Measurements from ENCODE around the gene GGA3.
"Not testable (repeated sequence)": the region's sequence is repeated elsewhere in the genome, so short reads cannot be mapped to it uniquely, and the experiment has no call there.

Gene GGA3

GRCh38 chr17:75261336-75262111 is at the start of gene GGA3, which contains the start of gene MRPS7:
TSS of gene GGA3 (minus strand) at chr17:75261606. CDS start at chr17:75261587, 19 bp downstream.
TSS of gene MRPS7 (plus strand) at chr17:75261879. CDS start at chr17:75261901, 22 bp downstream.
- H3K4me1 ChIP-seq, result peaks cover 35% of the 10 kb centered on the region
- H3K4me3 ChIP-seq, result peak within 1 kb of the TSS; percentile 85
- H3K36me3 ChIP-seq, result peaks cover 42% of the 10 kb centered on the region

GRCh38 chr17:75308732-75309629 is 47.6 kb upstream of the GGA3 start:
- peaks cover 44% of the 10 kb centered on the region for H3K4me1 ChIP-seq
- no peaks in the 10 kb centered on the region for H3K27me3 ChIP-seq
- no peaks in the 10 kb centered on the region for H4K20me1 ChIP-seq
- H3K27ac ChIP-seq, result no peak overlapping the region
- H3K36me3 ChIP-seq, result peaks cover 3% of the 10 kb centered on the region; the same call in 1 of the 2 replicates
- H3K4me2 ChIP-seq, result no peak overlapping the region
- no peak for TF ChIP-seq Cebpa-rat (IDR thresholded peaks at IDR 0.05)
- H3K9me3 ChIP-seq, result no peaks in the 10 kb centered on the region
- H3K9ac ChIP-seq, result no peak overlapping the region
- no peak overlapping the region for H3K4me3 ChIP-seq

More at GRCh38 chr17:75261336-75262111, at the start of gene GGA3, which contains the start of gene MRPS7:
- peak within 1 kb of the TSS; percentile 96 for H3K9ac ChIP-seq
- H3K27ac ChIP-seq, result peak within 1 kb of the TSS; percentile 95
- no peaks in the 10 kb centered on the region for H3K27me3 ChIP-seq
- peaks cover 33% of the 10 kb centered on the region for H4K20me1 ChIP-seq
- no peaks in the 10 kb centered on the region for H3K9me3 ChIP-seq
- no peak for TF ChIP-seq Cebpa-rat (IDR thresholded peaks at IDR 0.05)
- peak within 1 kb of the TSS; percentile 91 for H3K4me2 ChIP-seq

- Histone ChIP-seq H3K27ac (0 out of 2 replicates have a peak overlapping the region, but pooled peaks have one; percentile 22), H3K36me3 (peaks cover 9% of the 10 kb centered on the region; the same call in 1 of the 2 replicates), H3K27me3 (no peaks in the 10 kb centered on the region), H3K9ac (no peak overlapping the region), H3K4me2 (peak overlapping the region; percentile 32; the same call in 1 of the 2 replicates), H3K4me3 (no peak overlapping the region), H3K9me3 (no peaks in the 10 kb centered on the region), H3K4me1 (peaks cover 43% of the 10 kb centered on the region), H4K20me1 (no peaks in the 10 kb centered on the region)
- no peak for TF ChIP-seq Cebpa-rat (IDR thresholded peaks at IDR 0.05)
These were observed 46.7 kb upstream of the GGA3 start for GRCh38 chr17:75307957-75308731.

- Histone ChIP-seq H4K20me1 (no peaks in the 10 kb centered on the region), H3K27me3 (no peaks in the 10 kb centered on the region), H3K9ac (no peak overlapping the region), H3K4me3 (no peak overlapping the region), H3K9me3 (no peaks in the 10 kb centered on the region), H3K4me1 (peaks cover 22% of the 10 kb centered on the region), H3K4me2 (no peak overlapping the region), H3K36me3 (peaks cover 16% of the 10 kb centered on the region; the same call in 1 of the 2 replicates), H3K27ac (no peak overlapping the region)
- no peak for TF ChIP-seq Cebpa-rat (IDR thresholded peaks at IDR 0.05)
These were observed 40.2 kb upstream of the GGA3 start for GRCh38 chr17:75301502-75302206.

- H3K4me3 ChIP-seq, result no peak overlapping the region
- H3K27me3 ChIP-seq, result no peaks in the 10 kb centered on the region
- no peaks in the 10 kb centered on the region for H3K9me3 ChIP-seq
- no peaks in the 10 kb centered on the region for H4K20me1 ChIP-seq
- H3K27ac ChIP-seq, result no peak overlapping the region
- H3K4me2 ChIP-seq, result no peak overlapping the region
- H3K4me1 ChIP-seq, result peaks cover 28% of the 10 kb centered on the region
- no peak overlapping the region for H3K9ac ChIP-seq
- no peak for TF ChIP-seq Cebpa-rat (IDR thresholded peaks at IDR 0.05)
- H3K36me3 ChIP-seq, result peaks cover 16% of the 10 kb centered on the region; the same call in 1 of the 2 replicates
These were observed 39.6 kb upstream of the GGA3 start for GRCh38 chr17:75301049-75301448.

GRCh38 chr17:75300280-75300679 is 38.9 kb upstream of the GGA3 start:
- Histone ChIP-seq H3K36me3 (peaks cover 16% of the 10 kb centered on the region; the same call in 1 of the 2 replicates), H3K4me3 (no peak overlapping the region), H3K9me3 (no peaks in the 10 kb centered on the region), H3K4me2 (no peak overlapping the region), H3K4me1 (peaks cover 36% of the 10 kb centered on the region), H3K27me3 (no peaks in the 10 kb centered on the region), H4K20me1 (no peaks in the 10 kb centered on the region), H3K9ac (no peak overlapping the region), H3K27ac (no peak overlapping the region)
- 0 out of 2 replicates have a peak, but pooled peaks have one; percentile 51 for TF ChIP-seq Cebpa-rat (IDR thresholded peaks at IDR 0.05)

GRCh38 chr17:75295201-75296158 is 34.1 kb upstream of the GGA3 start:
- peak overlapping the region; percentile 62 for H3K27ac ChIP-seq
- no peak for TF ChIP-seq Cebpa-rat (IDR thresholded peaks at IDR 0.05)

GRCh38 chr17:75292810-75293448 is 31.5 kb upstream of the GGA3 start:
- H3K4me1 ChIP-seq, result peaks cover 47% of the 10 kb centered on the region
- H3K4me3 ChIP-seq, H3K27me3 ChIP-seq, H3K36me3 ChIP-seq, H3K9me3 ChIP-seq, H4K20me1 ChIP-seq, H3K27ac ChIP-seq, H3K4me2 ChIP-seq, H3K9ac ChIP-seq: not testable (repeated sequence)

More at GRCh38 chr17:75295201-75296158, 34.1 kb upstream of the GGA3 start:
- Histone ChIP-seq H3K9ac (0 out of 2 replicates have a peak overlapping the region, but pooled peaks have one; percentile 7), H3K4me2 (peak overlapping the region; percentile 80), H3K4me1 (peaks cover 43% of the 10 kb centered on the region), H3K4me3 (no peak overlapping the region), H3K36me3 (0 out of 2 replicates have a peak, but pooled peaks cover 4% of the 10 kb centered on the region), H3K9me3 (no peaks in the 10 kb centered on the region), H3K27me3 (no peaks in the 10 kb centered on the region), H4K20me1 (no peaks in the 10 kb centered on the region)
